GM19025 (cell line): Measurements from ENCODE around the gene CCDC177.

Experiments
- ATAC-seq: cut with Tn5 transposase; IDR thresholded peaks from one replicate; pipeline ENCODE4 v1.9.1; 2021; ENCODE audit warnings: mild to moderate bottlenecking, low read depth, moderate library complexity; ENCODE audit not compliant: unreplicated experiment

The CCDC177 gene

DNA sequence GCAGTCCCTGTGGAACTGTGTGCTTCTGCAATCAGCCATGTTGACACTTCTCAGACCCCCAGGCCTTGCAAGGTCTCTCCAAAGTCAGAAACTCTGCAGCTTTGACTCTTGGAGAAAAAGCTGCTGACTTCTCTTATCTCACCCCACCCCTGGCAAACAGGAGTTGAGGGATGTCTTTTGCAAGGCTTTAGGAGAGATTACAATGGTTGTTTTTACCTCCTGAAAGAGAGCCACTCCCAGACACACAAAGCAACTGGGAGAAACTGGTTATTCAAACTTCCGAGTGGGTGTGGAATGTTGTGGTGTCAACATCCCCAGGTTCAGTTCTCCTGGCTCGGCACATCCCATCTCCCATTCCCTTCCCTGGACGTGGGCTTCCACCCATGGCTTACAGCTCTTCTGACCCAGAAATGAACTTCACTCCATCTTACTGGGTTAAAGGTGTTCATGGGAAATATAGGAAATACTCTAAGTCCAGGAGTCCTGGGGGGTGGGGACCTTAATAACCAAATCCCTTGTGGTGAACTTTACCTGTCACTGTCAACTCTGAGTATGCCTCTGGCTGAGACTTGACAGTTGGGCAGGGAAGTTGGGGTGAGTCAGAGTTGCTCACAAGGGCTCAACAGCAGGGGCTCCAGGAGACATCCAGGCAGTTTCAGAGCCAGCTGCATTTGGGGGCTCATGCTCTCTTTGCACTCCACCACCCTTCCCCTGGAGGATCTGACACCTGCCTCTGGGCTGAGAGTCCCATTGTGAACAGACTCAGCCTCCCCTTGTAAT is 41.9 kb downstream of the CCDC177 start:
- no peak for ATAC-seq

GRCh38 chr14:69531135-69531534 is 43.5 kb downstream of the CCDC177 start:
- no peak for ATAC-seq

DNA sequence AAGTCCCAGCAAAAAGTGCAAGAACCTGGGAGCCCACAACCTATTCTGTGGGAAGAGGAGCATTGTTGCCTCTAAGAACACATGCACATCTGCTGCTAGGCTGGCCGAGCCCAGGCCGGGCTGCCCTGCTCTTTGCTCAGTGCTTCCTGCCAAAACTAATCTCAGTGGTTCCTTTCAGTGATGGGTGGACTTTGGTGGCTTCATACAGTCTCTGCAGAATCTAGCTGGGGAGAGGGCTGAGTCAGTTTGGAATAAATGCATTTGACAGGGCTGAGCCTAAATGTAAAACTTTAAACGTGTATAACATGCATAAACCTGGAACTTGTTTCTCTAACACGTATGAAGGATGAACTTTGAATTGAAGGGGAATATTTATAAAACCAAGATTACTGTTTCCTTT is 44.6 kb downstream of the CCDC177 start:
- no peak for ATAC-seq

DNA sequence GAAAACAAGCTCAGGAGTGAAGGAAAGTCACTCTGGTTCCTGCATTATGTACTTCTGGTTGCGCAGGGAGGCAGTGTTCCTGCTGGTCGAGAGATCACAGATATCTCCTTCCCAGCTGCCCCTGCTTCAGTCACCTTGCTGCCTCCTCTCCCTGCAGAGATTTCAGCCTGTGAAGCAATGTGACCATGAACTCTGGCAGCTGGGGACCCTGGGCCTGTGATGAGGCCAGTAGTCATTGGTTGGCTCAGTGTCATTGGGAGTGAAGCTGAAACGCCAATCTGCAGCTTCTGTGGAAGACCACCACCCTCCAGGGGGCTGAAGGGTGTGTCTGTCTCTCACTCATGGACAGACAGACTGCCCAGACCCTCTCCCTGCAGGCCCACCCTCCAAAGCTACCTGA is 45.1 kb downstream of the CCDC177 start:
- ATAC-seq = no peak

GRCh38 chr14:69528930-69529329 is 45.7 kb downstream of the CCDC177 start:
- no peak for ATAC-seq

DNA sequence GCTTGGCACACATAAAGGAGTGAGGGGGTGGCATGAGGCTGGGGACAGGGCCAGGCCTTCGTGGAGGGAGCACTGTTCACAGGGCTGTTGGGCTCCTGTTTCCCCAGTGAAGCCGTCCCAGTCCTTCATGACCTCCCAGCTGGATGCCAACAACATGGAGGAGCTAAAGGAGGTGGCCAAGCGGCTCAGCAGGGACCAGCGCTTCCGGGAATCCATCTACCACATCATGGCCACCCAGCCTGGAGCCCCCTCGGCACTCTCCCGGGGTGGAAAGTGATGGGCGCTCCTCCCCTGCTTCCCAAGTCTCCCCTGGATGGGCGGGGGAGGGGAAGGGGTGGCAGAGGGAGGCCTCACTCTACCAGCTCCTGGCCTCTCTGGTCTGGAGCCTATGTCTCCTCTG is 46.5 kb downstream of the CCDC177 start:
- no peak for ATAC-seq

DNA sequence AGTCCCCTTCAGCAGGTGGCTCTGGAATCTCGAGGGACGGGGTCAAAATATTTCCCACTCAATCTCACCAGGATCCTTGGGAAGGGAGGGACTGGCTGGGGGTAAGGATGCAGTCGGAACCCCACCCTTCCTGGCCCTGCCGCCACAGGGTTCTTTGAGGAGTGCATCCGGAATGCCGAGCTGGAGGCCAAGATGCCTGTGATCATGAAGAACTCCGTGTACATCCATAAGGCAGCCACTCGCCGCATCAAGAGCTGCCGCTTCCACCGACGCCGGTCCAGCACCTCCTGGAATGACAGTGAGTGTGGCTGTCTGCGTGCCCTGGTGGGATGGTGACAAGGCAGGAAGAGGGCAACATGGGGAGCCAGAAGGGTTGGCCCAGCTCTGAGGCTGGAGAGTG is 47.0 kb downstream of the CCDC177 start:
- ATAC-seq = no peak

DNA sequence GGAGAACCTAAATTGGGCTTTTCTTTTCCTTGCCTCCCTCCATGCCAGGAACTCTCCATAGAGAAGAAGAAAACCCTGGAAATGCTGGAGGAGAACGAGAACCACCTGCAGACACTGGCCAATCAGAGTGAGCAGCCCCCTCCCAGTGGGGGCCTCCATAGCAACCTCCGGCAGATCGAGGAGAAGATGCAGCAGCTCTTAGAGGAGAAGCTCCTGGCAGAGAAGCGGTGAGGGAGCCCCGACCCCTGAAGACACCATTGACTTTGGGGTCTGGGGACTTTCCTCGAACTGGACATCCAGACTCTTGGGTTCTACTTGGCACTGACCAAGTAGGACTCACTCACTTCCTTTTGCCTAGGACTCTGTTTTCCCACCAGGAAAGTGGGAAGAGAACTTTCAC is 48.8 kb downstream of the CCDC177 start:
- no peak for ATAC-seq

DNA sequence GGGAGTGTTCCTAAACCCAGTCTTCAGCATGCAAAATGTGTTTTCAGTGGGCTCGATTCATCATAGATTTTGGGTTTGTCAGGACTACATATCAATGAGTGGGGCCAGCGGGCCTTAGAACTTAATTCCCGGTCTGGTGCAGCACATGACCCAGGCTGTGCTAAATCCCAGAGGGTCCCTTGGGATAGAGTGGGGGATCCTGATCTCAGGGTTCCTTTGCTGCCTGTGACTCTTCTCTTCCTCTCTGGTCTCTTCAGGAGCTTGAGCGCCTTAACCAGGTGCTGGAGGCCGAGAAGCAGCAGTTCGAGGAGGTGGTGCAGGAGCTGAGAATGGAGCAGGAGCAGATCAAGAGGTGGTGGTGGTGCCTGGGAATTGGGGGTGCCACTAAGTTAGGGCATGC is 52.6 kb downstream of the CCDC177 start:
- no peak for ATAC-seq
